ENCODE data around the gene TNIP3.

TNIP3 gene

GRCh38 chr4:121100093-121100775 is 63.9 kb downstream of the TNIP3 start:
- no peak for DNase-seq (ENCODE audit: low spot score)
- no peak overlapping the region for H3K4me3 ChIP-seq
- H3K27ac ChIP-seq: no peak overlapping the region
- no peak for TF ChIP-seq CTCF (IDR thresholded peaks at IDR 0.05)

GRCh38 chr4:121098266-121098665 is 65.9 kb downstream of the TNIP3 start:
- TF ChIP-seq CTCF (IDR thresholded peaks at IDR 0.05): no peak
- Histone ChIP-seq H3K4me3 (no peak overlapping the region), H3K27ac (no peak overlapping the region)
- no peak for DNase-seq (ENCODE audit: low spot score)

- no peak overlapping the region for H3K4me3 ChIP-seq
- peak; percentile 28 for TF ChIP-seq CTCF (IDR thresholded peaks at IDR 0.05)
- H3K27ac ChIP-seq: no peak overlapping the region
- no peak for DNase-seq (ENCODE audit: low spot score)
Measured at GRCh38 chr4:121096629-121097028, 67.5 kb downstream of the TNIP3 start.

GRCh38 chr4:121096191-121096590 is 67.9 kb downstream of the TNIP3 start:
- DNase-seq (ENCODE audit: low spot score): no peak
- no peak overlapping the region for H3K4me3 ChIP-seq
- no peak for TF ChIP-seq CTCF (IDR thresholded peaks at IDR 0.05)
- no peak overlapping the region for H3K27ac ChIP-seq

- Histone ChIP-seq H3K27ac (no peak overlapping the region), H3K4me3 (no peak overlapping the region)
- no peak for TF ChIP-seq CTCF (IDR thresholded peaks at IDR 0.05)
- no peak for DNase-seq (ENCODE audit: low spot score)
Measured at GRCh38 chr4:121094297-121094966, 69.7 kb downstream of the TNIP3 start.

GRCh38 chr4:121093261-121093660 is 70.9 kb downstream of the TNIP3 start:
- TF ChIP-seq CTCF (IDR thresholded peaks at IDR 0.05): no peak
- no peak for DNase-seq (ENCODE audit: low spot score)

GRCh38 chr4:121091941-121092340 is 72.2 kb downstream of the TNIP3 start:
- H3K27ac ChIP-seq: no peak overlapping the region
- TF ChIP-seq CTCF (IDR thresholded peaks at IDR 0.05): no peak
- no peak overlapping the region for H3K4me3 ChIP-seq
- DNase-seq (ENCODE audit: low spot score): no peak

More at GRCh38 chr4:121093261-121093660, 70.9 kb downstream of the TNIP3 start:
- Histone ChIP-seq H3K4me3 (no peak overlapping the region), H3K27ac (no peak overlapping the region)

Measured in coronary artery (tissue), 2 donors.